ENCODE results near the gene GPC3.

DNA sequence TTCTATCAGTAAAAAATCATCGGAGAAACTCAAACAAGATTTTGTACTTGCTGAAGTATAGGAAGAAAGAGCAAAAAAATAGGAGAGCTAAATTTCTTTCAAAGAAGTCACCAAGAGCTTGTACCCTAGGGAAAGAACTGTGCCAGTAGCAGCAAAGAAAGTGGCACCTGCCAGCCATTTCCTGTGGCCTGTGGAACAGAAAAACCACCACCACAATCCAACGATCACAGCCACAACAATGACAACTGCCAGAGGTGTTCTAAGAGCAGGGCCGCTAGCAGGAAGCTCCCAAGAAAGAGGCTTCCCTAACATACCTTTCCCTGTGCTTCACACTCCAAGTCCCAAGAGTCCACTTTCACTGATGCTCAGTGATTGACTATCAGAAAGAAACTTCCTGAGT is 304.0 kb downstream of the GPC3 start:
- TF ChIP-seq, protein P1, sequence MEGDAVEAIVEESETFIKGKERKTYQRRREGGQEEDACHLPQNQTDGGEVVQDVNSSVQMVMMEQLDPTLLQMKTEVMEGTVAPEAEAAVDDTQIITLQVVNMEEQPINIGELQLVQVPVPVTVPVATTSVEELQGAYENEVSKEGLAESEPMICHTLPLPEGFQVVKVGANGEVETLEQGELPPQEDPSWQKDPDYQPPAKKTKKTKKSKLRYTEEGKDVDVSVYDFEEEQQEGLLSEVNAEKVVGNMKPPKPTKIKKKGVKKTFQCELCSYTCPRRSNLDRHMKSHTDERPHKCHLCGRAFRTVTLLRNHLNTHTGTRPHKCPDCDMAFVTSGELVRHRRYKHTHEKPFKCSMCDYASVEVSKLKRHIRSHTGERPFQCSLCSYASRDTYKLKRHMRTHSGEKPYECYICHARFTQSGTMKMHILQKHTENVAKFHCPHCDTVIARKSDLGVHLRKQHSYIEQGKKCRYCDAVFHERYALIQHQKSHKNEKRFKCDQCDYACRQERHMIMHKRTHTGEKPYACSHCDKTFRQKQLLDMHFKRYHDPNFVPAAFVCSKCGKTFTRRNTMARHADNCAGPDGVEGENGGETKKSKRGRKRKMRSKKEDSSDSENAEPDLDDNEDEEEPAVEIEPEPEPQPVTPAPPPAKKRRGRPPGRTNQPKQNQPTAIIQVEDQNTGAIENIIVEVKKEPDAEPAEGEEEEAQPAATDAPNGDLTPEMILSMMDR (IDR thresholded peaks at IDR 0.05), result no peak
- no peak for TF ChIP-seq POLR2A (IDR thresholded peaks at IDR 0.05)
